ENCODE measurements around the gene HSPA2. TPM values are rescaled to one million over a fixed set of nuclear protein-coding genes. Genes with fewer than 3 reads are reported as not detected.

Gene HSPA2
- total RNA-seq, 4 donors from 2014 or later: 138 to 388 (median 225) TPM

GRCh38 chr14:64504310-64504896 lies 36.1 kb upstream of the HSPA2 start, which contains the start of gene ZBTB1:
Gene ZBTB1, plus strand, starts transcription at chr14:64504770. Its CDS starts 16,735 bp downstream, at chr14:64521505.
- peaks cover 3 to 72% (median 26%) of the 10 kb centered on the region in 3 donors for H3K4me1 ChIP-seq
- peak within 1 kb of the TSS; percentile 87 to 88 for H3K4me3 ChIP-seq
- WGBS, 2 donors (ENCODE audit: low coverage in 1 of 2): no CpG with 5 or more reads among the region's 63 CpGs
- no peaks in the 10 kb centered on the region for H3K27me3 ChIP-seq
- peak; percentile 72 for ATAC-seq
- peak within 1 kb of the TSS; percentile 96 to 99 (median 98) for H3K27ac ChIP-seq
- no peaks in the 10 kb centered on the region for H3K9me3 ChIP-seq
- no peaks in the 10 kb centered on the region for H3K36me3 ChIP-seq
- no peak for TF ChIP-seq EP300 (IDR thresholded peaks at IDR 0.05)
- TF ChIP-seq CTCF (IDR thresholded peaks at IDR 0.05): peak in 1 of 4 experiments; percentile 15
- TF ChIP-seq POLR2A (IDR thresholded peaks at IDR 0.05): peak; percentile 85 to 87
- peak; percentile 84 for TF ChIP-seq POLR2AphosphoS5 (IDR thresholded peaks at IDR 0.05)

- H3K36me3 ChIP-seq: no peaks in the 10 kb centered on the region
- H3K27me3 ChIP-seq: no peaks in the 10 kb centered on the region
- peaks cover 4 to 71% (median 26%) of the 10 kb centered on the region in 3 donors for H3K4me1 ChIP-seq
- peak overlapping the region; percentile 96 to 99 (median 98) for H3K27ac ChIP-seq
- TF ChIP-seq POLR2A (IDR thresholded peaks at IDR 0.05) (no peak), EP300 (IDR thresholded peaks at IDR 0.05) (no peak), CTCF (IDR thresholded peaks at IDR 0.05) (no peak), POLR2AphosphoS5 (IDR thresholded peaks at IDR 0.05) (peak; percentile 42)
- peak; percentile 60 for ATAC-seq
- whole genome bisulfite sequencing, 2 donors (ENCODE audit: low coverage in 1 of 2): 0% methylated on average over 4 to 6 of the region's 68 CpGs
- H3K4me3 ChIP-seq: peak overlapping the region; percentile 87 to 88
- H3K9me3 ChIP-seq: no peaks in the 10 kb centered on the region
These were observed 35.4 kb upstream of the HSPA2 start for GRCh38 chr14:64504897-64505794.

- no peaks in the 10 kb centered on the region for H3K27me3 ChIP-seq
- peak overlapping the region in 1 of 2 donors; percentile 87 for H3K4me3 ChIP-seq
- no peak for TF ChIP-seq CTCF (IDR thresholded peaks at IDR 0.05)
- H3K9me3 ChIP-seq: no peaks in the 10 kb centered on the region
- WGBS, 2 donors (ENCODE audit: low coverage in 1 of 2): 25 to 42% methylated on average over 3 of the region's 3 CpGs
- peak overlapping the region in 3 of 4 donors; percentile 31 to 99 (median 99) for H3K27ac ChIP-seq
- no peak for ATAC-seq
- no peaks in the 10 kb centered on the region for H3K36me3 ChIP-seq
- H3K4me1 ChIP-seq: peaks cover 10 to 71% (median 28%) of the 10 kb centered on the region in 3 donors
These were observed 33.8 kb upstream of the HSPA2 start for GRCh38 chr14:64506721-64507120.

- H3K4me1 ChIP-seq: peaks cover 8 to 69% (median 20%) of the 10 kb centered on the region in 3 donors
- H3K4me3 ChIP-seq: no peak overlapping the region
- 71 to 73% methylated on average over 4 of the region's 4 CpGs for WGBS, 2 donors (ENCODE audit: low coverage in 1 of 2)
- no peak for ATAC-seq
- no peaks in the 10 kb centered on the region for H3K36me3 ChIP-seq
- TF ChIP-seq POLR2AphosphoS5 (IDR thresholded peaks at IDR 0.05): no peak
- TF ChIP-seq POLR2A (IDR thresholded peaks at IDR 0.05): no peak
- no peak for TF ChIP-seq CTCF (IDR thresholded peaks at IDR 0.05)
- no peak for TF ChIP-seq EP300 (IDR thresholded peaks at IDR 0.05)
- H3K9me3 ChIP-seq: no peaks in the 10 kb centered on the region
- peak overlapping the region in 2 of 4 donors; percentile 11 to 29 for H3K27ac ChIP-seq
- no peaks in the 10 kb centered on the region for H3K27me3 ChIP-seq
These were observed 33.0 kb upstream of the HSPA2 start for GRCh38 chr14:64507376-64508156.

All from gastroesophageal sphincter (tissue), 4 donors.